Esophagus muscularis mucosa (tissue), 4 donors: ENCODE results near the gene RARB. TPM values are rescaled to one million over a fixed set of nuclear protein-coding genes. Genes with fewer than 3 reads are reported as not detected.

ENCODE experiments used
- DNase-seq: peaks from one replicate; pipeline ENCODE4 v3.0.0-alpha.2; 2017; ENCODE audit errors: extremely low spot score
- H3K27ac ChIP-seq, 4 donors: fragments of 200-600 bp; sonication (generic); replicated peaks in 1 of 4; 1 replicate in 3 of 4; 2 replicates in 1 of 4; pipeline ENCODE4 v1.5.1; 2016 to 2019; ENCODE audit warnings: mild to moderate bottlenecking in 1 of 4
- H3K27me3 ChIP-seq, 4 donors: fragments of 200-600 bp; sonication (generic); one replicate each; pipeline versions ENCODE4 v1.5.1 to v1.6.0; 2016 to 2019
- H3K36me3 ChIP-seq, 4 donors: fragments of 200-600 bp; sonication (generic); one replicate each; pipeline ENCODE4 v1.5.1; 2016 to 2019
- H3K4me1 ChIP-seq, 4 donors: fragments of 200-600 bp; sonication (generic); one replicate each; pipeline ENCODE4 v1.5.1; 2016 to 2019
- H3K4me3 ChIP-seq, 4 donors: fragments of 200-600 bp; sonication (generic); 1 replicate in 2 of 4; 2 replicates in 2 of 4; pipeline ENCODE4 v1.5.1; 2016 to 2019; ENCODE audit warnings: mild to moderate bottlenecking in 4 of 4, moderate library complexity in 1 of 4
- H3K9me3 ChIP-seq, 4 donors: fragments of 200-600 bp; sonication (generic); 1 replicate in 3 of 4; 2 replicates in 1 of 4; pipeline ENCODE4 v1.5.1; 2016 to 2019
- CTCF ChIP-seq, 3 experiments: fragments of 200-600 bp in 2 of 3; fragments of 450-650 bp in 1 of 3; sonication (generic) in 2 of 3; IDR thresholded peaks; one replicate each; pipeline ENCODE4 v1.5.1; 2017 to 2019; ENCODE audit warnings: antibody characterized with exemption in 3 of 3, mild to moderate bottlenecking in 2 of 3, moderate library complexity in 1 of 3
- EP300 ChIP-seq: sonication (generic); formaldehyde crosslinking; IDR thresholded peaks from one replicate; pipeline ENCODE4 v1.6.1; 2017; ENCODE audit warnings: antibody characterized with exemption
- POLR2A ChIP-seq: fragments of 450-650 bp; IDR thresholded peaks from one replicate; pipeline ENCODE4 v1.6.1; 2017; ENCODE audit warnings: antibody characterized with exemption, moderate library complexity, mild to moderate bottlenecking, low read depth
- POLR2AphosphoS5 ChIP-seq, 2 donors: sonication (generic); formaldehyde crosslinking; IDR thresholded peaks; one replicate each; pipeline ENCODE4 v1.6.1; 2017; ENCODE audit warnings: antibody characterized with exemption in 2 of 2
- WGBS: methylation state at CpG from one replicate; pipeline ENCODE4 v1.1.5; 2018; 5-methylcytosine and 5-hydroxymethylcytosine counted together
- intact Hi-C: fragments of 100-400 bp; cut with DNase I; formaldehyde crosslinking; loops from one replicate; pipeline ENCODE4 v1.15.1; 2023
- total RNA-seq, 4 donors: library from RNA; depleted of rRNA; stranded (reverse); fragments of >200 nt; gene quantifications; one replicate each; pipeline versions ENCODE4 v1.1.0 to v1.2.1, GENCODE V29; 2016

RARB gene
- total RNA-seq, 4 donors from 2014 or later: 29.2 to 51.9 (median 40.9) TPM

GRCh38 chr3:25547943-25548674 lies 120.0 kb downstream of the RARB start:
- Histone ChIP-seq H3K4me1 (peaks cover 12 to 24% (median 19%) of the 10 kb centered on the region in 4 donors), H3K27ac (no peak overlapping the region), H3K36me3 (no peaks in the 10 kb centered on the region), H3K9me3 (no peaks in the 10 kb centered on the region), H3K27me3 (no peaks in the 10 kb centered on the region), H3K4me3 (no peak overlapping the region)
- TF ChIP-seq POLR2AphosphoS5 (IDR thresholded peaks at IDR 0.05) (no peak), POLR2A (no peak), EP300 (no peak), CTCF (IDR thresholded peaks at IDR 0.05) (no peak)
- intact Hi-C loops: no loop called here
- DNase-seq: no peak
- WGBS: 35% methylated on average over 1 of the region's 1 CpG

- no peak for DNase-seq
- 57% methylated on average over 2 of the region's 2 CpGs for WGBS
- Histone ChIP-seq H3K4me1 (peaks cover 12 to 21% (median 16%) of the 10 kb centered on the region in 4 donors), H3K27me3 (no peaks in the 10 kb centered on the region), H3K9me3 (no peaks in the 10 kb centered on the region), H3K36me3 (no peaks in the 10 kb centered on the region), H3K4me3 (no peak overlapping the region), H3K27ac (peak overlapping the region in 3 of 4 donors; percentile 15 to 24 (median 22))
- TF ChIP-seq EP300: no peak
- TF ChIP-seq POLR2A: no peak
- intact Hi-C loops: no loop called here
Measured at GRCh38 chr3:25548836-25549235, 120.8 kb downstream of the RARB start.

GRCh38 chr3:25552251-25552650 lies 124.2 kb downstream of the RARB start:
- Histone ChIP-seq H3K27me3 (no peaks in the 10 kb centered on the region), H3K4me1 (peaks cover 34 to 42% (median 40%) of the 10 kb centered on the region in 4 donors), H3K9me3 (no peaks in the 10 kb centered on the region), H3K36me3 (no peaks in the 10 kb centered on the region), H3K4me3 (no peak overlapping the region), H3K27ac (no peak overlapping the region)
- no peak for TF ChIP-seq POLR2AphosphoS5 (IDR thresholded peaks at IDR 0.05)
- TF ChIP-seq CTCF (IDR thresholded peaks at IDR 0.05): no peak
- TF ChIP-seq POLR2A: no peak
- TF ChIP-seq EP300: no peak
- DNase-seq: no peak
- intact Hi-C loops: no loop called here
- WGBS: 90% methylated on average over 3 of the region's 3 CpGs

GRCh38 chr3:25554376-25554775 lies 126.3 kb downstream of the RARB start:
- Histone ChIP-seq H3K27me3 (no peaks in the 10 kb centered on the region), H3K9me3 (no peaks in the 10 kb centered on the region), H3K4me1 (peaks cover 39 to 47% (median 41%) of the 10 kb centered on the region in 4 donors), H3K4me3 (no peak overlapping the region), H3K36me3 (no peaks in the 10 kb centered on the region), H3K27ac (peak overlapping the region in 1 of 4 donors; percentile 12)
- 89% methylated on average over 7 of the region's 7 CpGs for WGBS
- TF ChIP-seq EP300 (no peak), POLR2A (no peak), POLR2AphosphoS5 (IDR thresholded peaks at IDR 0.05) (no peak), CTCF (IDR thresholded peaks at IDR 0.05) (no peak)
- DNase-seq: no peak
- intact Hi-C loops: no loop called here

- Histone ChIP-seq H3K27ac (peak overlapping the region; percentile 3 to 48 (median 28)), H3K9me3 (no peaks in the 10 kb centered on the region), H3K4me1 (peaks cover 39 to 47% (median 41%) of the 10 kb centered on the region in 4 donors), H3K4me3 (no peak overlapping the region), H3K27me3 (no peaks in the 10 kb centered on the region), H3K36me3 (no peaks in the 10 kb centered on the region)
- 44% methylated on average over 2 of the region's 2 CpGs for WGBS
- DNase-seq: no peak
- TF ChIP-seq EP300: no peak
- intact Hi-C loops: no loop called here
Measured at GRCh38 chr3:25555695-25556437, 127.8 kb downstream of the RARB start.
